IMR-90 (cell line): ENCODE results near the gene PXMP2. TPM values are rescaled to one million over a fixed set of nuclear protein-coding genes. Genes with fewer than 3 reads are reported as not detected.

ENCODE experiments used
- ATAC-seq: fragments of 200-7000 bp; cut with Tn5 transposase; 2 replicates; pipeline ENCODE4 v1.9.1; 2020; ENCODE audit warnings: low read depth, mild to moderate bottlenecking, moderate library complexity
- BruUV-seq: library from RNA; stranded (reverse); fragments of 400-500 nt; replicated peaks from 2 replicates; lab custom pipeline; 2021; lab: Mats Ljungman, UMichigan
- CTCF ChIA-PET: fragments of 300-600 bp; formaldehyde crosslinking; extraction: SDS; loops from one replicate; lab custom pipeline; 2021; ENCODE audit warnings: antibody characterized with exemption; lab: Yijun Ruan, JAX
- POLR2A ChIA-PET: fragments of 300-600 bp; sonication (Branson Sonifier 250); formaldehyde crosslinking; loops from one replicate; lab custom pipeline; 2022; ENCODE audit warnings: antibody characterized with exemption; ENCODE audit not compliant: unreplicated experiment; lab: Charles Lee
- DNase-seq: peaks from one replicate; pipeline ENCODE4 v3.0.0; 2013
- H2AFZ ChIP-seq: replicated peaks from 2 replicates; pipeline ENCODE3; 2013; ENCODE audit warnings: low read length, mild to moderate bottlenecking; ENCODE audit not compliant: poor library complexity
- H2AK5ac ChIP-seq: 2 replicates; pipeline ENCODE4 v1.6.1; 2013; ENCODE audit warnings: low read depth, low read length, inconsistent platforms
- H2AK9ac ChIP-seq: replicated peaks from 2 replicates; pipeline ENCODE3; 2013; ENCODE audit warnings: mild to moderate bottlenecking, low read depth, low read length, moderate library complexity; ENCODE audit not compliant: poor library complexity
- H2BK120ac ChIP-seq: 2 replicates; pipeline ENCODE4 v1.6.1; 2013; ENCODE audit warnings: low read depth, low read length, inconsistent platforms
- H2BK15ac ChIP-seq: 3 replicates; pipeline ENCODE4 v1.6.1; 2013; ENCODE audit warnings: low read depth, low read length, inconsistent platforms
- H2BK20ac ChIP-seq: 2 replicates; pipeline ENCODE4 v1.6.1; 2013; ENCODE audit warnings: low read depth, mild to moderate bottlenecking, inconsistent platforms, low read length, moderate library complexity
- H2BK5ac ChIP-seq: 2 replicates; pipeline ENCODE4 v1.6.1; 2013; ENCODE audit warnings: mild to moderate bottlenecking, low read depth, low read length, inconsistent platforms; ENCODE audit not compliant: poor library complexity, severe bottlenecking
- H3K14ac ChIP-seq: replicated peaks from 2 replicates; pipeline ENCODE4 v1.6.1; 2013; ENCODE audit warnings: low read depth, low read length, inconsistent platforms
- H3K18ac ChIP-seq: 2 replicates; pipeline ENCODE4 v1.6.1; 2013; ENCODE audit warnings: low read depth, low read length, control low read depth
- H3K23ac ChIP-seq: 2 replicates; pipeline ENCODE4 v1.6.1; 2013; ENCODE audit warnings: low read depth, low read length, inconsistent platforms
- H3K27ac ChIP-seq: 2 replicates; pipeline ENCODE4 v1.5.1; 2013; ENCODE audit warnings: mild to moderate bottlenecking, control low read depth, low read length; ENCODE audit not compliant: insufficient read depth
- H3K27me3 ChIP-seq: 2 replicates; pipeline ENCODE4 v1.6.1; 2013; ENCODE audit warnings: low read length; ENCODE audit not compliant: control insufficient read depth, insufficient read depth
- H3K36me3 ChIP-seq: 2 replicates; pipeline ENCODE4 v1.6.1; 2013; ENCODE audit warnings: low read length, mixed read lengths; ENCODE audit not compliant: control insufficient read depth, insufficient read depth
- H3K4ac ChIP-seq: 2 replicates; pipeline ENCODE4 v1.6.1; 2013; ENCODE audit warnings: low read depth, low read length, inconsistent platforms
- H3K4me1 ChIP-seq: 2 replicates; pipeline ENCODE4 v1.6.1; 2013; ENCODE audit warnings: low read length, mixed read lengths; ENCODE audit not compliant: control insufficient read depth, insufficient read depth
- H3K4me2 ChIP-seq: 2 replicates; pipeline ENCODE4 v1.6.1; 2013; ENCODE audit warnings: low read depth, mild to moderate bottlenecking, control low read depth, low read length, moderate library complexity
- H3K4me3 ChIP-seq: 2 replicates; pipeline ENCODE4 v1.5.1; 2013; ENCODE audit warnings: low read depth, mild to moderate bottlenecking, control low read depth, low read length, moderate library complexity; ENCODE audit not compliant: insufficient read depth
- H3K56ac ChIP-seq: 2 replicates; pipeline ENCODE4 v1.6.1; 2013; ENCODE audit warnings: low read length, inconsistent platforms; ENCODE audit not compliant: insufficient read depth; ENCODE audit errors: extremely low read depth
- H3K79me1 ChIP-seq, 2 experiments: 2 replicates each; pipeline ENCODE4 v1.6.1; 2013; ENCODE audit warnings: low read length in 2 of 2, inconsistent platforms in 1 of 2, low read depth in 1 of 2
- H3K9ac ChIP-seq: 2 replicates; pipeline ENCODE4 v1.6.1; 2013; ENCODE audit warnings: low read depth, low read length, control low read depth
- H3K9me1 ChIP-seq: 2 replicates; pipeline ENCODE4 v1.6.1; 2013; ENCODE audit warnings: low read length, inconsistent platforms; ENCODE audit not compliant: insufficient read depth
- H3K9me3 ChIP-seq: 2 replicates; pipeline ENCODE4 v1.6.1; 2013; ENCODE audit warnings: low read length; ENCODE audit not compliant: control insufficient read depth, insufficient read depth
- H4K20me1 ChIP-seq: 2 replicates; pipeline ENCODE4 v1.6.1; 2013; ENCODE audit warnings: low read length, inconsistent platforms; ENCODE audit not compliant: insufficient read depth
- H4K5ac ChIP-seq: 2 replicates; pipeline ENCODE4 v1.6.1; 2013; ENCODE audit warnings: mild to moderate bottlenecking, low read depth, low read length, control low read depth
- H4K8ac ChIP-seq, 2 experiments: 2 replicates each; pipeline ENCODE4 v1.6.1; 2013; ENCODE audit warnings: low read depth in 2 of 2, low read length in 2 of 2, control low read depth in 1 of 2, inconsistent platforms in 1 of 2
- H4K91ac ChIP-seq: 2 replicates; pipeline ENCODE4 v1.6.1; 2013; ENCODE audit warnings: low read depth, low read length, inconsistent platforms; ENCODE audit not compliant: insufficient read depth
- BHLHE40 ChIP-seq: fragments of 150-350 bp; IDR thresholded peaks from 2 replicates; pipeline ENCODE4 v1.6.1; 2016; ENCODE audit warnings: mild to moderate bottlenecking, low read depth, low read length
- CEBPB ChIP-seq: IDR thresholded peaks from 2 replicates; pipeline ENCODE4 v1.6.1; 2012; ENCODE audit warnings: low read depth, low read length, improper control_type of control experiment
- CHD1 ChIP-seq: IDR thresholded peaks from 2 replicates; pipeline ENCODE4 v1.6.1; 2012; ENCODE audit warnings: low read depth, low read length, improper control_type of control experiment
- CTCF ChIP-seq: conservative IDR thresholded peaks from 2 replicates; pipeline ENCODE4 v1.5.1; 2012; ENCODE audit warnings: mild to moderate bottlenecking, low read depth, low read length, improper control_type of control experiment
- FOS ChIP-seq: fragments of 150-350 bp; IDR thresholded peaks from 2 replicates; pipeline ENCODE4 v1.6.1; 2016; ENCODE audit warnings: low read depth, low read length
- MAFK ChIP-seq: IDR thresholded peaks from 2 replicates; pipeline ENCODE4 v1.6.1; 2012; ENCODE audit warnings: low read depth, low read length, improper control_type of control experiment
- MAZ ChIP-seq: IDR thresholded peaks from 2 replicates; pipeline ENCODE4 v1.6.1; 2012; ENCODE audit warnings: low read depth, mild to moderate bottlenecking, low read length, improper control_type of control experiment, moderate library complexity, borderline replicate concordance
- MXI1 ChIP-seq: IDR thresholded peaks from 2 replicates; pipeline ENCODE4 v1.6.1; 2012; ENCODE audit warnings: low read depth, mild to moderate bottlenecking, low read length, moderate library complexity, borderline replicate concordance
- NFE2L2 ChIP-seq: fragments of 150-350 bp; IDR thresholded peaks from 2 replicates; pipeline ENCODE4 v1.6.1; 2016; ENCODE audit warnings: low read depth, mild to moderate bottlenecking, low read length
- POLR2A ChIP-seq: IDR thresholded peaks from 2 replicates; pipeline ENCODE4 v1.6.1; 2012; ENCODE audit warnings: mild to moderate bottlenecking, low read depth, low read length
- RAD21 ChIP-seq: IDR thresholded peaks from 2 replicates; pipeline ENCODE4 v1.6.1; 2012; ENCODE audit warnings: low read length, improper control_type of control experiment
- RCOR1 ChIP-seq: IDR thresholded peaks from 2 replicates; pipeline ENCODE4 v1.6.1; 2012; ENCODE audit warnings: mild to moderate bottlenecking, low read length, improper control_type of control experiment; ENCODE audit not compliant: insufficient replicate concordance
- RFX5 ChIP-seq: IDR thresholded peaks from 2 replicates; pipeline ENCODE4 v1.8.0; 2012; ENCODE audit warnings: low read depth, mild to moderate bottlenecking, low read length, moderate library complexity
- SMC3 ChIP-seq: fragments of 150-350 bp; IDR thresholded peaks from 2 replicates; pipeline ENCODE4 v1.6.1; 2016; ENCODE audit warnings: low read depth, mild to moderate bottlenecking, antibody characterized with exemption, low read length, moderate library complexity
- USF2 ChIP-seq: fragments of 150-350 bp; IDR thresholded peaks from 2 replicates; pipeline ENCODE4 v1.6.1; 2017; ENCODE audit warnings: mild to moderate bottlenecking, antibody characterized with exemption, low read length, low read depth
- WGBS, 2 experiments: methylation state at CpG; one replicate each; pipeline versions ENCODE4 v1.1.5 to v1.1.7; 2013; ENCODE audit warnings: missing lambda C conversion rate in 2 of 2; ENCODE audit not compliant: insufficient read length in 1 of 2; ENCODE audit errors: extremely low coverage in 2 of 2; 5-methylcytosine and 5-hydroxymethylcytosine counted together
- dilution Hi-C: fragments of 300-500 bp; cut with HindIII; formaldehyde crosslinking; loops from one replicate; pipeline ENCODE4 v1.14.3; 2018; ENCODE audit warnings: low sequenced_read_pairs; ENCODE audit not compliant: unreplicated experiment
- in situ Hi-C: fragments of 300-500 bp; cut with MboI; formaldehyde crosslinking; loops from 3 replicates; pipeline ENCODE4 v1.14.3; 2019; ENCODE audit warnings: low sequenced_read_pairs, inconsistent platforms, mixed read lengths
- intact Hi-C: fragments of 100-400 bp; cut with micrococcal nuclease; formaldehyde crosslinking; loops from 2 replicates; pipeline ENCODE4 v1.10.0; 2022
- polyA plus RNA-seq, 3 experiments: library from polyadenylated mRNA; depleted of rRNA; stranded (reverse); fragments of >200 nt; gene quantifications; 2 replicates each; pipeline ENCODE4 v1.2.3, GENCODE V29; 2012; ENCODE audit warnings: low replicate concordance in 1 of 3
- total RNA-seq: library from RNA; depleted of rRNA; stranded (reverse); fragments of >200 nt; gene quantifications from 2 replicates; pipeline ENCODE4 v1.2.3, GENCODE V29; 2012
- TF ChIP-seq, protein P1 (sequence below): fragments of 150-350 bp; IDR thresholded peaks from 2 replicates; pipeline ENCODE4 v1.6.1; 2016; ENCODE audit warnings: low read depth, mild to moderate bottlenecking, low read length, moderate library complexity, borderline replicate concordance

PXMP2 gene
- total and polyA plus RNA-seq, 2 of the 4 experiments (the other 2 are of a cell fraction) = 10.9 to 20.1 TPM

- Histone ChIP-seq H2BK120ac (no peak overlapping the region), H3K9me1 (peaks cover 5% of the 10 kb centered on the region), H2BK15ac (no peak overlapping the region), H4K5ac (no peak overlapping the region), H2AK5ac (no peak overlapping the region), H3K56ac (no peak overlapping the region), H3K27me3 (no peaks in the 10 kb centered on the region), H4K20me1 (peaks cover 71% of the 10 kb centered on the region), H3K4me3 (no peak overlapping the region), H3K36me3 (peaks cover 74% of the 10 kb centered on the region), H2AFZ (no peak overlapping the region), H2BK20ac (no peak overlapping the region), H2AK9ac (no peak overlapping the region), H4K8ac (no peak overlapping the region), H3K4me1 (peaks cover 5% of the 10 kb centered on the region; the same call in 1 of the 2 replicates), H3K27ac (no peak overlapping the region), H4K91ac (no peak overlapping the region), H3K4ac (no peak overlapping the region), H3K14ac (no peak overlapping the region), H3K79me1 (peaks cover 42 to 74% of the 10 kb centered on the region in 2 experiments), H2BK5ac (no peak overlapping the region), H3K9ac (no peak overlapping the region), H3K23ac (no peak overlapping the region), H3K18ac (no peak overlapping the region), H3K4me2 (no peak overlapping the region), H3K9me3 (no peaks in the 10 kb centered on the region)
- 97% methylated on average over 6 of the region's 13 CpGs; no CpG with 5 or more reads in 1 of the 2 experiments for WGBS, 2 experiments
- TF ChIP-seq RAD21 = no peak
- TF ChIP-seq, protein P1, sequence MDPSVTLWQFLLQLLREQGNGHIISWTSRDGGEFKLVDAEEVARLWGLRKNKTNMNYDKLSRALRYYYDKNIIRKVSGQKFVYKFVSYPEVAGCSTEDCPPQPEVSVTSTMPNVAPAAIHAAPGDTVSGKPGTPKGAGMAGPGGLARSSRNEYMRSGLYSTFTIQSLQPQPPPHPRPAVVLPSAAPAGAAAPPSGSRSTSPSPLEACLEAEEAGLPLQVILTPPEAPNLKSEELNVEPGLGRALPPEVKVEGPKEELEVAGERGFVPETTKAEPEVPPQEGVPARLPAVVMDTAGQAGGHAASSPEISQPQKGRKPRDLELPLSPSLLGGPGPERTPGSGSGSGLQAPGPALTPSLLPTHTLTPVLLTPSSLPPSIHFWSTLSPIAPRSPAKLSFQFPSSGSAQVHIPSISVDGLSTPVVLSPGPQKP = no peak
- TF ChIP-seq SMC3 = no peak
- no peak for TF ChIP-seq USF2
- no peak for TF ChIP-seq CHD1
- TF ChIP-seq CTCF = no peak
- no peak for TF ChIP-seq RCOR1
- TF ChIP-seq CEBPB = no peak
- no peak for TF ChIP-seq NFE2L2
- no peak for TF ChIP-seq MAFK
- no peak for TF ChIP-seq FOS
- no peak for TF ChIP-seq RFX5
- TF ChIP-seq BHLHE40 = no peak
- TF ChIP-seq POLR2A = no peak
- TF ChIP-seq MXI1 = no peak
- TF ChIP-seq MAZ = no peak
- no TSS peak for BruUV-seq
- ATAC-seq = no peak
- dilution Hi-C loops = no loop called here
- ChIA-PET POLR2A (no interaction called here), CTCF (interaction anchor here (0.6 to 0.7 kb wide), 2 partner anchors 31 to 111 kb away, joined by 5 to 6 read pairs; no protein-coding TSS in a partner anchor)
- in situ Hi-C loops = no loop called here
- DNase-seq = no peak
- intact Hi-C loops = no loop called here
These were observed 56.4 kb downstream of the PXMP2 start for GRCh38 chr12:132743831-132744230.
